Medulla oblongata (tissue), 1 donor: ENCODE results near the gene SIX2.

Source experiments
- DNase-seq: peaks from one replicate; pipeline ENCODE4 v3.0.0-alpha.2; 2015; ENCODE audit errors: extremely low spot score

SIX2 gene

DNA sequence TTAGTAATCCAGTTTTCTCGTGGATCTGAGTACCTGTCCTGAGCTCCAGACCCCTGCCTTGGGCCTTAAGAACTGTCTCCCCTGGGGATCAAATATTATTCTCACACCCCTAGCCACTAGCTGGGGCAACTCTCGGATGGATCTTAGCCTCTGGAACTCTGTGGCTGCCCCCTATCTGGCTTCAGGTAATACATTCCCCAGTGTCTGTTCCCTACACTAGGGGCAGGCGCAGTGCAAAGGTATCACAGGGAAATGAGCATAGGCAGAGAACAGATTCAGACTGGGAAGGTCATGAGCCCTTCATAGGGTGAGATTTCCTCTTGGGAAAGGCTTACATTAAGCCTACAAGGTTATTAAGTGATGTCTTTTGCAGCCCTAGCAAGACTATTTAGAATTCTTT, 11.2 kb upstream of the SIX2 start:
- no peak for DNase-seq

GRCh38 chr2:45018023-45018422, 8.8 kb upstream of the SIX2 start:
- no peak for DNase-seq

DNA sequence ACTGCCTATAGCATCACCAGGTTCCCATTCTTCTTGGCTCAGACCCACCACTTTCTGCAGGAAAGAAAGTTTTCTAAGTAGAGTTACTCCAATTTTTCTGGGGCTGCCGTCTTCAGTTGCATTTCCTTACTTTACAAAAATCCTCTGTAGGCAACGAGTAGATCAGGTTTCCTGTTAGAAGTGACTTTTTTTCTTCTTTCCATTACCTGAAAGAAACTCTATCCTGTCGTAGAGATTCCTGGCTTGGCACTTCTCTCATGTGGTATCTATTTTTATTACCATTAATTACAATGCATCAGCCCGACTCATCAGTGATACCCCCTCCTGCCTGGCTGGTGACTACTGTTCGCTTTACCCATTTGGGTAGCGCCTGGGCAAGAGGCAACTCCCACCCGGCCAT, 5.6 kb upstream of the SIX2 start:
- no peak for DNase-seq

- peak; percentile 15 for DNase-seq
Observed at GRCh38 chr2:45014016-45014702, 4.9 kb upstream of the SIX2 start.

- no peak for DNase-seq
Observed at GRCh38 chr2:45013229-45014015, 4.2 kb upstream of the SIX2 start.

- no peak for DNase-seq
Observed at GRCh38 chr2:45012733-45013132, 3.5 kb upstream of the SIX2 start.

GRCh38 chr2:45011621-45012602, 2.7 kb upstream of the SIX2 start:
- DNase-seq: no peak

DNA sequence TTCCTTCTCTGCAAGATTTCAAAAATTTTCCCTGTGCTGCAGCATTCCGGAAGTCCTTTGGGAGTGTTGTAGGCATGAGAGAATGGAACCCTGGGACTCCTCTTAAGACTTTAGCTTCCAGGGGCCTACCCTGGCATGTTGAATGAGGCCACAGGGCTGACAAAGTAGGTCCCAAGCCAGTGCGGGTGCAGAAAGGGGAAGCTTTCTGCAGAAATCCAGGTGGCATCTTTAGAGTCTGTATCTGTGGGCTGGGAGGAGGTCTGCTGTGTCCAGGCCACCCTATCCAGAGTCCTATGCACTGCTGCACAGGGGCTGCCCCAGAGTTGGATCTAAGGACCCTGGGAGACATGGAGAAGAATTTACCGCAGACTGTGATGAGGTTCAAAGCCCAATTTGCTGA, 1.9 kb upstream of the SIX2 start:
- no peak for DNase-seq

DNA sequence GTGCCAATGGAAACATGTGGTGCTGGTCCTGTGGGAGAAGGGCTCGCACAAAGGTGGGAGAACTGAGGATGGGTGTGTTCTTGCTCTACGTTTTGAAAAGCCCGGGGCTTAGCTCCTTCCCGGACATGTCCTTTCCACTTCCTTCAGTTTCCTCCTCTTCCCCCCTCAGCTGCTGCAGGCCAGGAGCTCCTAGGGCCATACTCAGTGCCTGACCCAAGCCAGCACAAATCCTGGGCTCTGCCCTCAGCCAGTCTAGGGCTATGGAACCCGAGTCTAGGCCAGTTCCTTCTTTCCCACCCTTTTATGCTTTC, 1.4 kb upstream of the SIX2 start:
- no peak for DNase-seq

GRCh38 chr2:45009928-45010701, 863 bp upstream of the SIX2 start:
- no peak for DNase-seq

DNA sequence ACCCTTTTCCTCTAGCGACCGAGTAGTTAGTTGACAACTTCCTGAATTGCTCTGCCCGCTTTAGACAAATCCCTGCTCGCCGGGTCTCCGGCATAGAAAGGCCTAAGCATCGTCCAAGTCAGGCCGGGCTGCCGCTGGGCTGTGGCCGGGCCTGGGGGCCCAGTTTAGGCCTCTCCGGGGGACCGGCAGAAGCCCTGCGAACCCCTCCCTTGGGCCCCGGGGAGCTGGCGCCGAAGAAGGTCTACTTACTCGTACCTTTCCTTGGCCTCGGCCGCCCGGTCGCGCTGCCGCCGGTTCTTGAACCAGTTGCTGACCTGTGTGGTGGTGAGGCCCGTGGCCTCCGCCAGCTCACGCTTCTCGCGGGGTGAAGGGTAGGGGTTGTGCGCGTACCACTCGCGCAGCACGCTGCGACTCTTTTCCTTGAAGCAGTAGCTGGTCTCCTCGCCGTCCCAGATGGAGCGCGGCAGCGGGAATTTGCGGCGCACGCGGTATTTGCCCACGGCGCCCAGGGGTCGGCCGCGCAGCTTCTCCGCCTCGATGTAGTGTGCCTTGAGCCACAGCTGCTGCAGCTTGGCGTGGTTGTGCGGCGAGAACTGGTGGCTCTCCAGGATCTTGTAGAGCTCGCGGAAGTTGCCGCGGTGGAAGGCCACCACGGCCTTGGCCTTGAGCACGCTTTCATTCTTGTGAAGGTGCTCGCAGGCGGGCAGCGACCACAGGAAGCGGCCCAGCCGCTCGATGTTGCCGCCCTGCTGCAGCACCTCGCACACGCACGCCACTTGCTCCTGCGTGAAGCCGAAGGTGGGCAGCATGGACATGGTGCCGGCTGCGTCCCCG, 739 bp downstream of the SIX2 start:
- DNase-seq: no peak

GRCh38 chr2:45007961-45008295, 1.3 kb downstream of the SIX2 start:
- DNase-seq: no peak

DNA sequence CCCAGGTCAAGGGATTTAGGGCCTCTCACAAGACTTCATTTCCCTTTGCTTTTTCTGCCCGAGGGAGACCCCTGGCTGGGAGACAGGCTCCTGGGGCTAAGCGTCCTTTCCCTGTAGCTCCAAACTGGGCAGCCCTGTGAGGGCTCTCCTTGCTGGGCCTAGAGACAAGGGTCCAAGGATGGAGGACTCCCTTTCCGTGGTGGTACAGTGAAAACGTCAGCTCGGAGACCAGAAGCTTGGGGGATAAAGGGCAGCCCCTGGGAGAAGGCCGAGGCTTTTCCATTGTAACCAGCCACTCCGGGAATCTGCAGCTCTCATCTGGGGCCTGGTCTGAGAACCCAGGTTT, 2.3 kb downstream of the SIX2 start:
- no peak for DNase-seq

DNA sequence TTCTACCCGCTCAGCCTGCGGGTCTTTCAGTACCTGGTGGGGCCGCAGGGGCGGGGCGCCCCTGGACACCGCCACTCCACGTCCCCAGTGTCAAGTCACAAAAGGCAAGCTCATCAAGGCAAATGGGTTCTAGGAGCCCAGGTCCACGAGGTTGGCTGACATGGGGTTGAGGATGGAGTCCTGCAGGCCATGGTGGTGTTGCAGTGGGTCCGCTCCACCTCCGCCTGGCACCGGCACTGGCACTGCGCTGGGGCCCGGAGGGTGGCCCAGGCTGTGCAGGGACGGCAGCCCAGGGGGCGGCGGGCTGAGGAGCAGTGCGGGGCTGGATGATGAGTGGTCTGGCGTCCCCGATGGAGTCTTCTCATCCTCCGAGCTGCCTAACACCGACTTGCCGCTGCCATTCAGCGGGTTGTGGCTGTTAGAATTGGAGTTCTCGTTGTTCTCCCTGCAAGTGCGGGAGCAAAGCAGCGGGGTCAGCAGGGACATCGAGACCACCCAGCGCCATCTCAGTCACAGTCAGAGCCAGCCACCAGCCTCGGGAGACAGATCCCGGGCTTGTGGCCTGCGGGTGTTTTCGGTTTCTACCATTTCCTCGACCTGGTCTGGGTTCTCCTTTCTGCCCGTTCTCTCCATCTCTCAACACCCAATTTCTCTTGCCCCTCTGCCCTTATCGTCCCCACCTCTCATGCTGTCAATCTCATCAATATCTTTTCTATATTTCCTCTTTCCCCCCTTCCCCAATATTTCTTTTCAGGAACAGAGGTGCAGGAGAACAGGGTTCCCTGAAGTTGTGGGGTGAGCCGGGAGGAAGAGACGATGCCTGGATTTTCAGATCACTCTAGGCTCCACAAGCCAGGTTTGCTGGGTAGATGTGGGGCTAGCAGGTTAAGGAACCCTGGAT, 3.0 kb downstream of the SIX2 start:
- no peak for DNase-seq

DNA sequence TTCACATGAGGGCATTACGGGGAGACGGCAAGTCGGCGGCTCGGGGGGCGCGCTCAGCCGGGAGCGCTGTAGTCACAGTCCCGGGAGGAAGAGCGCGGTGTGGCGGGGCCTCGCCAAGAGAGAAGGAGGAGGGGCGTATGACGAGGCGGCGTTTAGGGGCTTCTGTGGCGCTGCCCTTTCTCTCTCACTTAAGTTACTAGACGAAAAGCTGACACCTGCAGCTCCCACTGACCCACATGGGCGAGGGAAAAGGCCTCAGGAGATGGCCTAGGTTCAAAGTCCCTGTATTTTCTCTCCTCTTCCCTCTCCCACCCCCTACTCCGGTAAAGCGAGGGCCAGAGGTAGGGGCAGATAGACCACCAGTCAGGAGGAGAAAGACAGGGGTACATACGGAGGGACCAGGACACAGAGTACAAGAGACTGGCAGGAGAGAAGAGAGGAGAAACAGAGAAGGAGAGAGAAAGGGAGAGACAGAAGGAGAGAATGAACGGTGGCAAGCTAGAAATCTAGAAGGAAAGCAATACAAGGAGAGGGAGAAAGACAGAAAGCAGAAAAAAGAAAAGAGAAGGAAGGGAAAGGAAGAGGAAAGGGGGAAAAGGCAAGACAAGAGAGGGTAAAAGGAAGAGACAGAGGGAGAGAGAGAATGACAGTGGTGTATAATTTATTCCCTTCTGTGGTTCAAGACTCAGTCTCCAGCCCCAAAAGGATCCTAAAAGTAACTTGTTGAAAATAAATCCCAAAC, 3.8 kb downstream of the SIX2 start:
- DNase-seq: no peak

DNA sequence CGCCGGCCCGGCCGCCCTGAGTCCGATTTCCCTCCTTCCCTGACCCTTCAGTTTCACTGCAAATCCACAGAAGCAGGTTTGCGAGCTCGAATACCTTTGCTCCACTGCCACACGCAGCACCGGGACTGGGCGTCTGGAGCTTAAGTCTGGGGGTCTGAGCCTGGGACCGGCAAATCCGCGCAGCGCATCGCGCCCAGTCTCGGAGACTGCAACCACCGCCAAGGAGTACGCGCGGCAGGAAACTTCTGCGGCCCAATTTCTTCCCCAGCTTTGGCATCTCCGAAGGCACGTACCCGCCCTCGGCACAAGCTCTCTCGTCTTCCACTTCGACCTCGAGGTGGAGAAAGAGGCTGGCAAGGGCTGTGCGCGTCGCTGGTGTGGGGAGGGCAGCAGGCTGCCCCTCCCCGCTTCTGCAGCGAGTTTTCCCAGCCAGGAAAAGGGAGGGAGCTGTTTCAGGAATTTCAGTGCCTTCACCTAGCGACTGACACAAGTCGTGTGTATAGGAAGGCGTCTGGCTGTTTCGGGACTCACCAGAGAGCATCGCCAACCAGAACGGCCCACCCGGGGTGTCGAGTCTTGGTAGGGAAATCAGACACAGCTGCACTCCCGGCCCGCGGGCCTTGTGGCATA, 4.6 kb downstream of the SIX2 start:
- DNase-seq: no peak

GRCh38 chr2:45003579-45004551, 5.4 kb downstream of the SIX2 start:
- no peak for DNase-seq

DNA sequence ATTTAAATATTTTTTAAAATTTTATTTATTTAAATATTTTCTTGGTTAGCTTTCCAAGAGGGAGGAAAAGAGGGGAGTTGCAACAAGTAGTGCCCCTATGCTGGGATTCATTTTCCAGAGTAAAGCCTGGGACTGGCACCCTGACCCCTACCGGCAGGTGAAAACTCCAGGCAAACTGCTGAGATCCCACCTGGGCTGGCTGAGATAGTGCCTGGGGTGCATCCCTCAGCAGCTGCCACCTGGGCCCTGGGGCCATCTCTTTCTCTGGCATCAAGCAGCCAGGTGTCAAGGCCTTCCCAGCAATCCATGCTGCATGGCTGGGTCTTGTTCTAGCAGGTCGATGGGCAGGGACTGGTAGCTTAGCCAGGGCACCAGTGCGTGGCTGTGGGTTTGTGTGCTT, 6.6 kb downstream of the SIX2 start:
- no peak for DNase-seq
